A549 treated with GW870086 at 1 μM for 4 hours (cell line): ENCODE results near the gene FCMR. TPM values are rescaled to one million over a fixed set of nuclear protein-coding genes. Genes with fewer than 3 reads are reported as not detected.

Experiments
- total RNA-seq: library from RNA; stranded (reverse); fragments of 200-300 nt; extraction: Qiagen RNA extraction; gene quantifications from 5 replicates; pipeline ENCODE4 v1.2.3, GENCODE V29; 2022; ENCODE audit warnings: low read depth

FCMR gene
- total RNA-seq = 3.3 to 6.4 TPM (median 4.4 TPM) in 5 replicates

DNA sequence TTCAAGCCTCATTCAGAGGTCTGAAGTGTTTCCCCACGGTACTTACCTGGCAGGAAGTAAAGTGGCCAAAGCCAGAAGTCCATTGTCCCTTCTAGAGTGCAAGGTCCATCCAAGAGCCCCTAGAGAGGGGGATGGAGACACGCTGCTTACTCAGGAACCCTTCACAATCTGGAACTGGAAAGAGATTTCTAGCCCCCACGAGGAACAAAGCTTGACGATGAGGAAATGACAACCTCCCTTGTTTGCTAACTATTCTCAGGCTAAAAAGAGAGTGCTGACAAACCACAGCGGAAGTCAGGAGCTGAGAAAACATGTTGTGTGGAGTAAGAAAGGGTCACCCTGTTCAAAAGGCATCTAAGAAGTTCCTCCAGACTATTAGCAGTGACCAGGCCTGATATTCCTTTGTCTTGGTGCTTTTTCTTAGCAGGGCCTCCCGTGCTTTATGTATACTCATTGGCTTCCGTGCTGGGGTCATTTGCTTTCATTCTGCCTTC is at the start of gene FCMR:
Gene FCMR, minus strand, starts transcription at position 170 of the 494 bp plus-strand sequence. Its CDS starts 87 bp downstream, at position 83.

GRCh38 chr1:206970446-206970845 is 48.7 kb upstream of the FCMR start, which contains the start of gene FCAMR:
TSS of gene FCAMR (minus strand) at chr1:206970460. CDS start at chr1:206970125, 335 bp downstream.

GRCh38 chr1:206946261-206946660 is 24.5 kb upstream of the FCMR start, which contains the start of gene PIGR:
TSS of gene PIGR (minus strand) at chr1:206946466. CDS start at chr1:206940531, 5,935 bp downstream.

DNA sequence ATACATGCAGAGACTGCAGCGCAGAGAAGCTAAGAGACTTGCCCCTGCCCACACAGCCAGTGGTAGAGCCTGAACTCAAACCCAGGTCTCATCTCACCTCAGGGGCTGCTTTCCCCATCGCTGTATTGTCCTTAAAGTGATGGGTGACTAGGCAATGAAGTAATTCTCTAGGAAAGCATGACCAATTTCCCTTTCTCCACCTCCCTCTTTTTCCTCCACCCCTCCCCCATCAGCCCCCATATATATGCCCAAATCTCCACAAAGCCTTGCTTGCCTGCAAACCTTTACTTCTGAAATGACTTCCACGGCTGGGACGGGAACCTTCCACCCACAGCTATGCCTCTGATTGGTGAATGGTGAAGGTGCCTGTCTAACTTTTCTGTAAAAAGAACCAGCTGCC is 24.6 kb downstream of the FCMR start, which contains the start of gene IL24:
Gene IL24, plus strand, starts transcription at position 269 of the 400 bp plus-strand sequence. CDS start 390 bp downstream, outside the sequence.

DNA sequence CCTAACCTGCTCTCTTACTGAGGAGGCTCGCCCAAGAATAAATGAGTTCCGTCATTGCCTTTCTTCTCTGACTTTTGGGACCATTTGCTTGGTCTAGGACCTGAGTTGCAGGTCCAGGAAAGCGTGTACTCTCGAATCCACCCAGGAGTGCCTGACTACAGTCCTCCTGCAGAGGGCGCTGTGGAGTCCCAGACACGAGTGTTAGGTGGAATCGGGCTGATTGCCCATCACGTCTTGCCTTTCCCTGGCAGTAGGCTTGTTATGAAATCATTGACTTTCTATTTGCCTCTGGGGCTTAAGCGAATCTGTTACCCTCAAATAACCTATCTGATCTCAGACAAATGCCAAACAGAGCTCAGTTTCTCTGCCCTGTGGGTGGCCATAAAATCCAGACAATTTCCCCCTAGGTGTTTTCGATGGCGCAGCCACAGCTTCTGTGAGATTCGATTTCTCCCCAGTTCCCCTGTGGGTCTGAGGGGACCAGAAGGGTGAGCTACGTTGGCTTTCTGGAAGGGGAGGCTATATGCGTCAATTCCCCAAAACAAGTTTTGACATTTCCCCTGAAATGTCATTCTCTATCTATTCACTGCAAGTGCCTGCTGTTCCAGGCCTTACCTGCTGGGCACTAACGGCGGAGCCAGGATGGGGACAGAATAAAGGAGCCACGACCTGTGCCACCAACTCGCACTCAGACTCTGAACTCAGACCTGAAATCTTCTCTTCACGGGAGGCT is 56.6 kb downstream of the FCMR start, which contains the start of gene IL20:
Gene IL20, plus strand, starts transcription at position 685 of the 733 bp plus-strand sequence. CDS start 230 bp downstream, outside the sequence.

Other genes with a start within 250 kb of the FCMR start
- 71.9 to 87.9 TPM (median 84.8 TPM) in 5 replicates for gene MAPKAPK2, start 237.0 kb downstream of the FCMR start, total RNA-seq
- not detected in 5 replicates for gene IL19, start 151.2 kb downstream of the FCMR start, total RNA-seq
- not detected in 5 replicates for gene IL10, start 149.4 kb downstream of the FCMR start, total RNA-seq
- not detected in 5 replicates for gene IL20, start 56.3 kb downstream of the FCMR start, total RNA-seq
- 0.25 to 0.60 TPM (median 0.31 TPM) in 5 replicates for gene IL24, start 24.5 kb downstream of the FCMR start, total RNA-seq
- not detected in 5 replicates for gene PIGR, start 24.5 kb upstream of the FCMR start, total RNA-seq
- not detected in 5 replicates for gene FCAMR, start 48.5 kb upstream of the FCMR start, total RNA-seq
- 4.0 to 5.3 TPM (median 4.9 TPM) in 5 replicates for gene C1orf116, start 110.8 kb upstream of the FCMR start, total RNA-seq
- gene YOD1, start 129.3 kb upstream of the FCMR start, total RNA-seq = 4.7 to 8.3 TPM (median 6.9 TPM) in 5 replicates
- gene PFKFB2, start 131.3 kb upstream of the FCMR start, total RNA-seq = 4.2 to 6.5 TPM (median 5.9 TPM) in 5 replicates
- 1.1 to 2.2 TPM (median 1.7 TPM) in 5 replicates for gene C4BPB, start 166.9 kb upstream of the FCMR start, total RNA-seq
- gene C4BPA, start 182.3 kb upstream of the FCMR start, total RNA-seq = 0.46 to 0.77 TPM (median 0.54 TPM) in 5 replicates